SK-N-SH (cell line): ENCODE results near the gene SEMA3C. TPM values are rescaled to one million over a fixed set of nuclear protein-coding genes. Genes with fewer than 3 reads are reported as not detected.
A peak's percentile ranks its signal among the peaks of the same experiment; 100 is the strongest.

ENCODE experiments used
- CTCF ChIA-PET: fragments of 300-600, 350-600 bp; formaldehyde crosslinking; extraction: SDS; loops from one replicate; lab custom pipeline; 2021; lab: Yijun Ruan, JAX
- POLR2A ChIA-PET: fragments of 350-600 bp; sonication (Branson Sonifier 250); formaldehyde crosslinking; extraction: SDS; loops from one replicate; lab custom pipeline; 2020; ENCODE audit warnings: antibody characterized with exemption, inconsistent platforms; lab: Yijun Ruan, JAX
- DNase-seq: peaks from one replicate; pipeline ENCODE4 v3.0.0; 2012
- H2AFZ ChIP-seq: fragments of 200-600 bp; sonication (generic); 2 replicates; pipeline ENCODE4 v1.8.1; 2016; ENCODE audit warnings: antibody characterized with exemption, mild to moderate bottlenecking, low read depth
- H3F3A ChIP-seq: fragments of 200-600 bp; sonication (generic); replicated peaks from 2 replicates; pipeline ENCODE3; 2016; ENCODE audit warnings: antibody characterized with exemption, mild to moderate bottlenecking; ENCODE audit not compliant: insufficient read depth
- H3K27ac ChIP-seq, 2 experiments: fragments of 200-500 bp in 1 of 2; fragments of 200-600 bp in 1 of 2; sonication (Bioruptor generic) in 1 of 2; sonication (generic), shearing (Covaris generic) in 1 of 2; 2 replicates each; pipeline versions ENCODE4 v1.5.1 to v1.6.1; 2014 to 2016; ENCODE audit warnings: low read depth in 2 of 2, inconsistent platforms in 1 of 2, low read length in 1 of 2, mild to moderate bottlenecking in 1 of 2, mixed read lengths in 1 of 2
- H3K27me3 ChIP-seq: fragments of 200-600 bp; sonication (generic), shearing (Covaris generic); 2 replicates; pipeline ENCODE4 v1.6.1; 2016; ENCODE audit warnings: mixed run types; ENCODE audit not compliant: insufficient read depth
- H3K36me3 ChIP-seq, 2 experiments: fragments of 200-500 bp in 1 of 2; fragments of 200-600 bp in 1 of 2; sonication (Bioruptor generic) in 1 of 2; sonication (generic) in 1 of 2; replicated peaks in 1 of 2; 2 replicates each; pipeline versions ENCODE3 to v1.5.1; 2014 to 2016; ENCODE audit warnings: low read length in 1 of 2, mild to moderate bottlenecking in 1 of 2; ENCODE audit not compliant: insufficient read depth in 2 of 2, control insufficient read depth in 1 of 2
- H3K4me1 ChIP-seq, 2 experiments: fragments of 200-500 bp in 1 of 2; fragments of 200-600 bp in 1 of 2; sonication (Bioruptor generic) in 1 of 2; sonication (generic), shearing (Covaris generic) in 1 of 2; 2 replicates each; pipeline versions ENCODE4 v1.5.1 to v1.6.1; 2014 to 2016; ENCODE audit warnings: low read depth in 1 of 2, low read length in 1 of 2, mixed run types in 1 of 2; ENCODE audit not compliant: insufficient read depth in 2 of 2, control insufficient read depth in 1 of 2
- H3K4me2 ChIP-seq: fragments of 200-600 bp; sonication (generic), shearing (Covaris generic); 2 replicates; pipeline ENCODE4 v1.6.1; 2017; ENCODE audit warnings: mixed run types
- H3K4me3 ChIP-seq, 2 experiments: fragments of 200-500 bp in 1 of 2; fragments of 200-600 bp in 1 of 2; sonication (Bioruptor generic) in 1 of 2; sonication (generic), shearing (Covaris generic) in 1 of 2; 2 replicates each; pipeline versions ENCODE4 v1.5.1 to v1.8.1; 2014 to 2016; ENCODE audit warnings: low read depth in 2 of 2, inconsistent platforms in 1 of 2, low read length in 1 of 2, mild to moderate bottlenecking in 1 of 2, mixed read lengths in 1 of 2, moderate library complexity in 1 of 2
- H3K79me2 ChIP-seq: fragments of 200-600 bp; sonication (generic); 2 replicates; pipeline ENCODE4 v1.8.1; 2017; ENCODE audit warnings: mild to moderate bottlenecking; ENCODE audit not compliant: insufficient read depth
- H3K9ac ChIP-seq: fragments of 200-600 bp; sonication (generic); 2 replicates; pipeline ENCODE4 v1.6.1; 2017; ENCODE audit warnings: mixed run types
- H3K9me2 ChIP-seq: fragments of 200-600 bp; sonication (generic); 2 replicates; pipeline ENCODE4 v1.6.1; 2017; ENCODE audit warnings: mixed run types
- H3K9me3 ChIP-seq: fragments of 200-600 bp; sonication (generic); 2 replicates; pipeline ENCODE4 v1.6.1; 2017; ENCODE audit warnings: mixed run types, mild to moderate bottlenecking, moderate library complexity
- H4K20me1 ChIP-seq: fragments of 200-600 bp; sonication (generic); 2 replicates; pipeline ENCODE4 v1.6.1; 2017; ENCODE audit warnings: mild to moderate bottlenecking, mixed run types; ENCODE audit not compliant: insufficient read depth
- CTCF ChIP-seq: fragments of 200-600 bp; sonication (generic); IDR thresholded peaks from 2 replicates; pipeline ENCODE4 v1.6.1; 2017; ENCODE audit warnings: antibody characterized with exemption, mild to moderate bottlenecking, moderate library complexity
- ELF1 ChIP-seq: IDR thresholded peaks from 2 replicates; pipeline ENCODE4 v1.4.0; 2012
- EP300 ChIP-seq, 2 experiments: IDR thresholded peaks; 2 replicates each; pipeline versions ENCODE4 v1.4.0 to v1.6.1; 2012; ENCODE audit warnings: borderline replicate concordance in 1 of 2, low read depth in 1 of 2, low read length in 1 of 2
- FOXM1 ChIP-seq: IDR thresholded peaks from 2 replicates; pipeline ENCODE4 v1.4.0; 2012; ENCODE audit warnings: low read depth, mild to moderate bottlenecking
- GABPA ChIP-seq: IDR thresholded peaks from 2 replicates; pipeline ENCODE4 v1.4.0; 2012; ENCODE audit warnings: low read depth, mild to moderate bottlenecking
- IRF3 ChIP-seq: fragments of 150-350 bp; IDR thresholded peaks from 2 replicates; pipeline ENCODE4 v1.6.1; 2016; ENCODE audit warnings: mild to moderate bottlenecking, low read depth, low read length
- MAX ChIP-seq: IDR thresholded peaks from 2 replicates; pipeline ENCODE4 v1.4.0; 2012; ENCODE audit warnings: low read depth
- MEF2A ChIP-seq: IDR thresholded peaks from 2 replicates; pipeline ENCODE4 v1.4.0; 2012; ENCODE audit warnings: low read depth, borderline replicate concordance
- MXI1 ChIP-seq: IDR thresholded peaks from 2 replicates; pipeline ENCODE4 v1.6.1; 2012; ENCODE audit warnings: mild to moderate bottlenecking, low read depth, low read length, improper control_type of control experiment
- NFIC ChIP-seq: IDR thresholded peaks from 2 replicates; pipeline ENCODE4 v1.4.0; 2012; ENCODE audit warnings: borderline replicate concordance
- NRF1 ChIP-seq: IDR thresholded peaks from 2 replicates; pipeline ENCODE4 v1.6.1; 2012; ENCODE audit warnings: low read depth, mild to moderate bottlenecking, low read length
- PBX3 ChIP-seq: IDR thresholded peaks from 2 replicates; pipeline ENCODE4; 2012
- RCOR1 ChIP-seq: fragments of 150-350 bp; IDR thresholded peaks from 2 replicates; pipeline ENCODE4 v1.6.1; 2017; ENCODE audit warnings: antibody characterized with exemption, low read length
- RXRA ChIP-seq: IDR thresholded peaks from 2 replicates; pipeline ENCODE4 v1.4.0; 2012; ENCODE audit warnings: low read depth, mild to moderate bottlenecking, borderline replicate concordance
- SIN3A ChIP-seq: IDR thresholded peaks from 2 replicates; pipeline ENCODE4 v1.6.1; 2012; ENCODE audit warnings: low read depth, mild to moderate bottlenecking, low read length, moderate library complexity, borderline replicate concordance
- SMC3 ChIP-seq: IDR thresholded peaks from 2 replicates; pipeline ENCODE4 v1.6.1; 2012; ENCODE audit warnings: low read depth, low read length, improper control_type of control experiment
- TAF1 ChIP-seq: IDR thresholded peaks from 2 replicates; pipeline ENCODE4 v1.6.1; 2012; ENCODE audit warnings: low read depth, mild to moderate bottlenecking, low read length, moderate library complexity, borderline replicate concordance
- TCF12 ChIP-seq: IDR thresholded peaks from 2 replicates; pipeline ENCODE4 v1.4.0; 2012
- TEAD4 ChIP-seq: IDR thresholded peaks from 2 replicates; pipeline ENCODE4 v1.4.0; 2012; ENCODE audit warnings: mild to moderate bottlenecking, borderline replicate concordance; ENCODE audit not compliant: insufficient read depth
- USF1 ChIP-seq: IDR thresholded peaks from 2 replicates; pipeline ENCODE4 v1.4.0; 2012; ENCODE audit warnings: low read depth, borderline replicate concordance
- USF2 ChIP-seq: fragments of 150-350 bp; IDR thresholded peaks from 2 replicates; pipeline ENCODE4 v1.6.1; 2017; ENCODE audit warnings: antibody characterized with exemption, low read length, low read depth, borderline replicate concordance
- YY1 ChIP-seq: IDR thresholded peaks from 2 replicates; pipeline ENCODE4 v1.4.0; 2012; ENCODE audit warnings: low read depth, mild to moderate bottlenecking
- ZBTB33 ChIP-seq: IDR thresholded peaks from 2 replicates; pipeline ENCODE4 v1.4.0; 2012; ENCODE audit warnings: low read depth, borderline replicate concordance
- polyA plus RNA-seq, 3 experiments: library from polyadenylated mRNA; depleted of rRNA; stranded (reverse); fragments of >200 nt; gene quantifications; 2 replicates each; pipeline ENCODE4 v1.2.3, GENCODE V29; 2012

Gene SEMA3C
- polyA plus RNA-seq, 1 of the 3 experiments (the other 2 are of a cell fraction): 51.1 TPM

- Histone ChIP-seq H4K20me1 (no peaks in the 10 kb centered on the region), H3K79me2 (no peaks in the 10 kb centered on the region), H3K4me1 (peaks cover 26 to 34% of the 10 kb centered on the region in 2 experiments), H3K36me3 (peaks cover 0 to 16% of the 10 kb centered on the region in 2 experiments), H3K4me2 (no peak overlapping the region), H3K9ac (no peak overlapping the region), H3K27me3 (no peaks in the 10 kb centered on the region), H2AFZ (no peak overlapping the region), H3K9me2 (no peaks in the 10 kb centered on the region), H3K27ac (peak overlapping the region; percentile 33 to 79), H3F3A (peaks cover 36% of the 10 kb centered on the region), H3K9me3 (no peaks in the 10 kb centered on the region), H3K4me3 (no peak overlapping the region)
- POLR2A ChIA-PET: no interaction called here
- no peak for DNase-seq
- TF ChIP-seq NRF1 (no peak), ELF1 (no peak), NFIC (peak; percentile 90), MAX (no peak), EP300 (IDR thresholded peaks at IDR 0.05; ENCODE audit: borderline replicate concordance in 1 of 2, low read depth in 1 of 2, low read length in 1 of 2) (peak in 1 of 2 experiments; percentile 16; a peak in 1 of 4 replicates), MXI1 (no peak), SMC3 (no peak; the same call in 1 of the 2 replicates), SIN3A (no peak), RXRA (no peak), USF2 (no peak), TEAD4 (no peak; the same call in 1 of the 2 replicates), TAF1 (no peak), CTCF (peak; percentile 43), ZBTB33 (no peak), TCF12 (peak; percentile 60), IRF3 (no peak), GABPA (no peak), PBX3 (peak; percentile 24; the same call in 1 of the 2 replicates), YY1 (no peak), FOXM1 (no peak), MEF2A (no peak), USF1 (no peak), RCOR1 (no peak)
- CTCF ChIA-PET: no interaction called here
Measured at GRCh38 chr7:80781561-80781979, 137.3 kb downstream of the SEMA3C start.
